BJ (cell line): ENCODE data around the gene ERICH4. TPM values are rescaled to one million over a fixed set of nuclear protein-coding genes. Genes with fewer than 3 reads are reported as not detected.

Source experiments
- CTCF ChIA-PET: fragments of 350-600 bp; formaldehyde crosslinking; extraction: SDS; loops from one replicate; lab custom pipeline; 2021; ENCODE audit warnings: antibody characterized with exemption, inconsistent platforms; lab: Yijun Ruan, JAX
- POLR2A ChIA-PET: fragments of 300-600 bp; sonication (Branson Sonifier 250); formaldehyde crosslinking; extraction: SDS; loops from one replicate; lab custom pipeline; 2021; ENCODE audit warnings: antibody characterized with exemption; lab: Charles Lee
- DNase-seq: peaks from one replicate; pipeline ENCODE4 v3.0.0-alpha.2; 2011; ENCODE audit warnings: low read depth
- H3K27me3 ChIP-seq: 2 replicates; pipeline ENCODE4 v1.6.0; 2011; ENCODE audit warnings: low read length; ENCODE audit not compliant: control insufficient read depth, insufficient read depth
- H3K36me3 ChIP-seq: 2 replicates; pipeline ENCODE4 v1.5.1; 2011; ENCODE audit warnings: low read length; ENCODE audit not compliant: control insufficient read depth, insufficient read depth
- H3K4me3 ChIP-seq: 2 replicates; pipeline ENCODE4 v1.5.1; 2011; ENCODE audit warnings: low read depth, mild to moderate bottlenecking, control low read depth, low read length
- CTCF ChIP-seq: IDR thresholded peaks from 2 replicates; pipeline ENCODE4 v1.5.1; 2011; ENCODE audit warnings: low read depth, mild to moderate bottlenecking, control low read depth, inconsistent platforms, low read length, moderate library complexity; ENCODE audit not compliant: insufficient read depth
- polyA plus RNA-seq: library from polyadenylated mRNA; depleted of rRNA; stranded (reverse); fragments of >200 nt; gene quantifications from 2 replicates; pipeline ENCODE4 v1.2.3, GENCODE V29; 2011; rRNA removed
- small RNA-seq: library from RNA; depleted of rRNA; stranded (forward); fragments of <200 nt; gene quantifications from one replicate; pipeline ENCODE3, GENCODE V24; 2012; ENCODE audit warnings: low replicate concordance, low read depth; ENCODE audit not compliant: insufficient read length

ERICH4 gene
- polyA plus RNA-seq, 1 experiment = not detected

DNA sequence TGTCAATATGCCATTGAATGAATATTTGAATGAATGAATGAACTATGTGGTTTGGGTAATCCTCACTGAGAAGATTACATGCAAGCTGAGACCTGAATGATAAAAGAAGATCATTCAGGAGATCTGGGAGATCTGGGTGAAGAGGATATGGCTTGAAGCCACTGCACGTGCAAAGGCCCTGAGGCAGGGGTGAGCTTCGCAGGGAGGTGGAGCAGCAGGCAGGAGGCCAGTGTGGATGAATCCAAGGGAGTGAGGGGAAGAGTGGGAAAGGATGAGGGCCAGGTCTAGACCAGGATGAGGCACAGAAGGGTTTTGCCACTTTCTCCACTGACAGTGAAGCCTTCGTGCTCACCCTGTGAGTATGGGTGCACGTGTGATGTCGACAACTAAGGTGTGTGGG is 49.9 kb downstream of the ERICH4 start:
- Histone ChIP-seq H3K27me3 (no peaks in the 10 kb centered on the region), H3K36me3 (no peaks in the 10 kb centered on the region), H3K4me3 (no peak overlapping the region)
- ChIA-PET POLR2A (no interaction called here), CTCF (no interaction called here)
- no peak for TF ChIP-seq CTCF
- DNase-seq = no peak

Small RNA genes within 50 kb of the gene (small RNA-seq; reads per million reads assigned to genes)
- gene RF00017 = not detected

Other genes starting within 250 kb of the ERICH4 start
- gene CYP2S1, start 249.9 kb upstream of the ERICH4 start, polyA plus RNA-seq = 0.27 and 0.53 TPM in 2 replicates
- 190 and 260 TPM in 2 replicates for gene AXL, start 223.9 kb upstream of the ERICH4 start, polyA plus RNA-seq
- 35.4 and 37.9 TPM in 2 replicates for gene HNRNPUL1, start 178.8 kb upstream of the ERICH4 start, polyA plus RNA-seq
- gene CCDC97, start 133.0 kb upstream of the ERICH4 start, polyA plus RNA-seq = 7.2 and 10.3 TPM in 2 replicates
- gene TGFB1, start 89.2 kb upstream of the ERICH4 start, polyA plus RNA-seq = 7.3 and 11.2 TPM in 2 replicates
- gene B9D2, start 79.0 kb upstream of the ERICH4 start, polyA plus RNA-seq = 6.6 and 10.9 TPM in 2 replicates
- 3.2 and 5.1 TPM in 2 replicates for gene TMEM91, start 66.6 kb upstream of the ERICH4 start, polyA plus RNA-seq
- 16.5 and 24.7 TPM in 2 replicates for gene EXOSC5, start 45.8 kb upstream of the ERICH4 start, polyA plus RNA-seq
- 15.1 and 24.2 TPM in 2 replicates for gene BCKDHA, start 45.3 kb upstream of the ERICH4 start, polyA plus RNA-seq
- 0.36 and 0.40 TPM in 2 replicates for gene B3GNT8, start 15.8 kb upstream of the ERICH4 start, polyA plus RNA-seq
- gene DMAC2, start 3.2 kb upstream of the ERICH4 start, polyA plus RNA-seq = 54.0 and 82.4 TPM in 2 replicates
- not detected in 2 replicates for gene CEACAM21, start 133.0 kb downstream of the ERICH4 start, polyA plus RNA-seq
- not detected in 2 replicates for gene CEACAM4, start 183.9 kb downstream of the ERICH4 start, polyA plus RNA-seq
- gene CEACAM7, start 245.1 kb downstream of the ERICH4 start, polyA plus RNA-seq = not detected in 2 replicates